ENCODE measurements around the gene GRB10.

GRCh38 chr7:50781381-50782293, 1.1 kb downstream of the GRB10 start:
- no peak for TF ChIP-seq CTCF (IDR thresholded peaks at IDR 0.05)
- no peak for TF ChIP-seq POLR2A (IDR thresholded peaks at IDR 0.05)
